Tibial nerve (tissue), 4 donors: Measurements from ENCODE around the gene USB1.

Experiments used
- EP300 ChIP-seq, 2 donors: sonication (generic); formaldehyde crosslinking; IDR thresholded peaks; one replicate each; pipeline ENCODE4 v1.6.1; 2017; ENCODE audit warnings: antibody characterized with exemption in 2 of 2, mild to moderate bottlenecking in 1 of 2
- TF ChIP-seq, protein P1 (sequence below), 5 experiments: fragments of 200-600 bp in 3 of 5; fragments of 450-650 bp in 2 of 5; sonication (generic) in 3 of 5; IDR thresholded peaks; one replicate each; pipeline ENCODE4 v1.5.1; 2016 to 2019; ENCODE audit warnings: antibody characterized with exemption in 5 of 5, mild to moderate bottlenecking in 3 of 5, moderate library complexity in 2 of 5

- TF ChIP-seq, protein P1, sequence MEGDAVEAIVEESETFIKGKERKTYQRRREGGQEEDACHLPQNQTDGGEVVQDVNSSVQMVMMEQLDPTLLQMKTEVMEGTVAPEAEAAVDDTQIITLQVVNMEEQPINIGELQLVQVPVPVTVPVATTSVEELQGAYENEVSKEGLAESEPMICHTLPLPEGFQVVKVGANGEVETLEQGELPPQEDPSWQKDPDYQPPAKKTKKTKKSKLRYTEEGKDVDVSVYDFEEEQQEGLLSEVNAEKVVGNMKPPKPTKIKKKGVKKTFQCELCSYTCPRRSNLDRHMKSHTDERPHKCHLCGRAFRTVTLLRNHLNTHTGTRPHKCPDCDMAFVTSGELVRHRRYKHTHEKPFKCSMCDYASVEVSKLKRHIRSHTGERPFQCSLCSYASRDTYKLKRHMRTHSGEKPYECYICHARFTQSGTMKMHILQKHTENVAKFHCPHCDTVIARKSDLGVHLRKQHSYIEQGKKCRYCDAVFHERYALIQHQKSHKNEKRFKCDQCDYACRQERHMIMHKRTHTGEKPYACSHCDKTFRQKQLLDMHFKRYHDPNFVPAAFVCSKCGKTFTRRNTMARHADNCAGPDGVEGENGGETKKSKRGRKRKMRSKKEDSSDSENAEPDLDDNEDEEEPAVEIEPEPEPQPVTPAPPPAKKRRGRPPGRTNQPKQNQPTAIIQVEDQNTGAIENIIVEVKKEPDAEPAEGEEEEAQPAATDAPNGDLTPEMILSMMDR (IDR thresholded peaks at IDR 0.05): no peak
- no peak for TF ChIP-seq EP300 (IDR thresholded peaks at IDR 0.05)
These were observed 3.5 kb upstream of the USB1 start for GRCh38 chr16:57997528-57998265.
